Left ventricle myocardium superior (tissue), 1 donor: ENCODE measurements around the gene SPAG17. TPM values are rescaled to one million over a fixed set of nuclear protein-coding genes. Genes with fewer than 3 reads are reported as not detected.
A peak's percentile ranks its signal among the peaks of the same experiment; 100 is the strongest.

ENCODE experiments used
- ATAC-seq: fragments of 200-7000 bp; cut with Tn5 transposase; one replicate; pipeline ENCODE4 v1.9.1; 2020; ENCODE audit warnings: mild to moderate bottlenecking, moderate library complexity
- DNase-seq: peaks from one replicate; pipeline ENCODE4 v3.0.0-alpha.2; 2020
- intact Hi-C: fragments of 100-400 bp; cut with micrococcal nuclease; formaldehyde crosslinking; loops from one replicate; pipeline ENCODE4 v1.11.0; 2022
- long read RNA-seq: library from polyadenylated mRNA; unstranded; transcript quantifications from one replicate; pipeline ENCODE4 v2.0.0, GENCODE V29; 2021
- total RNA-seq: library from RNA; stranded (reverse); fragmentation: NEBNext Ultra II Directional; extraction: Animal tissue kit (Norgen Biotek cat#: 25700); gene quantifications from one replicate; pipeline ENCODE4 v1.2.1, GENCODE V29; 2021
- donor health status: DM: no; HTN: yes; CAD: no; lungs with severe emphysema.

Gene SPAG17
- not detected for total RNA-seq
- long read RNA-seq: 0 reads

GRCh38 chr1:118185084-118185832 is at the start of gene SPAG17:
Gene SPAG17, minus strand, starts transcription at chr1:118185228. Its CDS starts 71 bp downstream, at chr1:118185157.
- DNase-seq: peak; percentile 72
- intact Hi-C loops: no loop called here
- ATAC-seq: peak; percentile 85

- intact Hi-C loops: no loop called here
- DNase-seq: no peak
- ATAC-seq: no peak
Measured at GRCh38 chr1:118225471-118225870, 40.4 kb upstream of the SPAG17 start.

- ATAC-seq (peak; percentile 66), DNase-seq (peak; percentile 26)
- intact Hi-C loops: no loop called here
Measured at GRCh38 chr1:118223426-118223825, 38.4 kb upstream of the SPAG17 start.

GRCh38 chr1:118219438-118219837 is 34.4 kb upstream of the SPAG17 start:
- DNase-seq: no peak
- intact Hi-C loops: no loop called here
- ATAC-seq: no peak

DNA sequence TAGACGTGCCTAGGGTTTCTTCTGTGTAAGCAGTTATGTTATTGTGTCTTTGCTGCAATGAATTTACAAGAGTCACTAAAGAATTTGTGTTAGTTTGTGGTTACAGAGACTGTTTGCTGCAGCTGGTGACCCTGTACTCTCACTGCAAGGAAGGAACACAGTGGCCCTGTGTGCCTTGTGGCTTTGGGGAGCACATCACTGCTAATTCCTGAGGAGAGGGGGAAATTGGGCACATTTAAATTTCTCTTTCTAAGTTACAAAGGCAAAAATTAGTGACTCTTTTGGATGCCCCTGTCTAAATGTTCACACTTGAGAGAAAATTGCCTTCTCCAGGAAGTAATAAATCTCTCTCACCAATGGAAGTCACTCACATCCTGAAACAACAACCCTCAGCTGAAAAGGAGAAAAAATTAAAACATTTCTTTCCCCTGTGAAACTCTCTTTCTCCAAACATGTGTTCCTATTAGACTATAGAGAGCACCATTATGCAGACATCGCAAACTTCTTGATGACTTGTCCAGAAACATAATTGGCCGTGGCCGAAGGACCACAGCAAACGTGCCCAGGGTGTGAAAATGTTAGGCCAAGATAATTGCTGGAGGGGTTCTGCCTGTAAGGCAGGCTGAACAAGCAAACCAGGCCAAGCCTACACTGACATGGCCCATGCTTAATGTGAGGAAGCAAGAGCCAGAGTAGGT is 32.3 kb upstream of the SPAG17 start:
- intact Hi-C loops: no loop called here
- no peak for DNase-seq
- no peak for ATAC-seq

- no peak for ATAC-seq
- intact Hi-C loops: no loop called here
- DNase-seq: no peak
Measured at GRCh38 chr1:118214866-118215265, 29.8 kb upstream of the SPAG17 start.

GRCh38 chr1:118210723-118211110 is 25.7 kb upstream of the SPAG17 start:
- no peak for ATAC-seq
- no peak for DNase-seq
- intact Hi-C loops: no loop called here

DNA sequence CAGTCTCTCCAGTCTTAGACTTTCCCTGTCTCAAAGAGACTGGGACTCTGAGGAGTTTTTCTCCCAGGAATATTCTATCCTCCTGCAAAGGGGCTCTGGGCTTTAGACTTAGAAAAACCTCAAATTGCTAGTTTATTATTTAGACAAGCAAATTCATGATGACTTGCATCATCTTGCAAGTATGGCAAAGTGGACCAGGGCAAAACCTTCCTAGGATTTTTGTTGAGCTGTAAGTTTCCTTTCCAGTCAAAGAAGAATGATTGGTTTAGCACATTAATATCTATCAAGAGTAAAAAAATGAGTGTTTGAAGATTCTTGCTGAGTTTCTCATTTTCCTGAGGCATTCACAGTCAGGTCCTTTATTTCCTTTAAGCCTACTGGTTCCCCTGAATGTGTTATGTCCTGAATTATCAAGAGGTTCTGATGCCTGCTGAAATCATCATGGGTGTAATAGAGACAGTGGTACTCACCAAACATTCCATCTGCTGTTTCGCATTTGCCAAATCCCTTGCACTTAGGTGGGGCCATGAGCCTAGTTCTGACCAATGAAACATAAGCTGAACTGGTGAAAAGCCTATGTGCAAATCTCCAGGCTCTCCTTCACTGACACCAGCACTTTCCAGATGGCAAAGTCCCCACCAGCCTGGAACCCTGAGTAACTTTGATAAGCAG is 25.2 kb upstream of the SPAG17 start:
- intact Hi-C loops: no loop called here
- DNase-seq: no peak
- no peak for ATAC-seq

- DNase-seq (no peak), ATAC-seq (no peak)
- intact Hi-C loops: no loop called here
Measured at GRCh38 chr1:118209648-118210047, 24.6 kb upstream of the SPAG17 start.

DNA sequence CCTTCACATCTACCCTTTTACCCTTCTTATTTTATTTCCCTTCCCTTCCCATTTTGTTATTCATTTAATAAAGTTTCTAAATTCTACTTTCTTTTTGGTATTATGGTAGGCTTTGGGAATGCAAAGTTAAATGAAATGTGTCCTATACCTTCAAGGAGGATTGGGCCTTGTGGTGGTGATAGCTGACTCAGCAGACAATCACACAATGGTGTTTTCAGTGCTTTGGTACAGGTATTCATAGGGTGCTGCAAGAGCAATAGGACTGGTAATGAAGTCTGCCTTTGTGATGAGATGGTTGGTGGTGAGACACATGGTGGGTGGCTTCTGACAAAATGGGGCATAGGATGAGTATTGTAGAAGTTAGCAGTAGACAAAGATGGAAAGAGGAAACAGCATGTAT is 21.9 kb upstream of the SPAG17 start:
- intact Hi-C loops: no loop called here
- ATAC-seq: no peak
- no peak for DNase-seq

- no peak for ATAC-seq
- DNase-seq: no peak
- intact Hi-C loops: no loop called here
Measured at GRCh38 chr1:118204648-118205047, 19.6 kb upstream of the SPAG17 start.

- intact Hi-C loops: no loop called here
- no peak for ATAC-seq
Measured at GRCh38 chr1:118204105-118204504, 19.1 kb upstream of the SPAG17 start.

DNA sequence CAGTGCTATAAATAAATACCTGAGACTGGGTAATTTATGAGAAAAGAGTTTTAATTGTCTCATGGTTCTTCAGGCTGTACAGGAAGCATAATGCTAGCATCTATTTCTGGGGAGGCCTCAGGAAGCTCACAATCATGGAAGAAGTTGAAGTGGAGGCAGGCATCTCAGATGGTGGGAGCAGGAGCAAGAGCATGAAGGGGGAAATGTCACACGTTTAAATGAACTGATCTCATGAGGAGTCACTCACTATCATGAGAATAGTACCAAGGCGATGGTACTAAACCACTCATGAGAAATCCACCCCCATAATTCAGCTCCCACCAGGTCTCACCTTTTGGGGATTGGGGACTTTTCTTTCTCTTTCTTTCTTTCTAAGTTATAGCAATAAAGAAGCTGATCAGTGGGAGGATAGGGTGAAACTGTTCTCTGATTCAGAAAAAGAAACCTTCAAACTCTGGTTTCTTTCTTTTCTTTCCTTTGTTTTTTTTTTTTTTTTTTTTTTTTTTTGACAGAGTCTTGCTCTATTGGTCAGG is 17.1 kb upstream of the SPAG17 start:
- intact Hi-C loops: no loop called here
- DNase-seq (no peak), ATAC-seq (no peak)

More at GRCh38 chr1:118204105-118204504, 19.1 kb upstream of the SPAG17 start:
- DNase-seq: no peak

DNA sequence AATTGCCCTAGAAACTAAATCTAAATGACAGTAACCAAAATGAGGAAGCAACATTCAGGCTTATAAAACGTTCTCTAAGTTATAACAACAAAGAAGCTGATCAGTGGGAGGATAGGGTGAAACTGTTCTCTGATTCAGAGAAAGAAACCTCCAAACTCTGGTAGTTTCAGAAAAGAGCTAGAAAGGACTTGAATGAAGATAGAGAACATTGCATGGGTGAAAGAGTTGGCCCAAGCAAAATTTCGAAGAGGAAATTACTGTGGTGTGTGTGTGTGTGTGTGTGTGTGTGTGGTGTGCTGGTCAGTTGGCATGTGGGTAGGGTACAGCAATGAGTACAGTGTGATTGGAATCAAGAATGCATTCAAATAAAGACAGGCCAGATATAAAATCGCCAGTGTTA is 16.5 kb upstream of the SPAG17 start:
- intact Hi-C loops: no loop called here
- DNase-seq (no peak), ATAC-seq (no peak)

DNA sequence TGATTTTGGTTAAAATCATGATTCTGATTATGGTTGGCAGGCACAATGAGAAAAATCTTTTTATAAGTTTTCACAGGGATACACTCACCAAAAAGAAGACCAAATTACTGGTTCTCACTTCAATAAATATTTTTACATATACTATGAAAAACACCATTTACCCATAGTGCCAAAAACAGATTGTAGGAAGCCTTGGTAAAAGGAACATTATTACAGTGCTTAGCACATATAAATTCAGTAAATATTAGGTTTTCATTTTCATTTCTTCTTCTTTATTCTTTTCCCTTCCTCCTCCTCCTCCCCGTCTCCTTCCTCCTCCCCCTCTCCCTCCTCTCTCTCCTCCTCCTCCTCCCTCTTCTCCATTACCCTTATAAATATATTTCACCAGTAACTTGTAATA is 15.8 kb upstream of the SPAG17 start:
- intact Hi-C loops: no loop called here
- ATAC-seq: no peak
- no peak for DNase-seq

DNA sequence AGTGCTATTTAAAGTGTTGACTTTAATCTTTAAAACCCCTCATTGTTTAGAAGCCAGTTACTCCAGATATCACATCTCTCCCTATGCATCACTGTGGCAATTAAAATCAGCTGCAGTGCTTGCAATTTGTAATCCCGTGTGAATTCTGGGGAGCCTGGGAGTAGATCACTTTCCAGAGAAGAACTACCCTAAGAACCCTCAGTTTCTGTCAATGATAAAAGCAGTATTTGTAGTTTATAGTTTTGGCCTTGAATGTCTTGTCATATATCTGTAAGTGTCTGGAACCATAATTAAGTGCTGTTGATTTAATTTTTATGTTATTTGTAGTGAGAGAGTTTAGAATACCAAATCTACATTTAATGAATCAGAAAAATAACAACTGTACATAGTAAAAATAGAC is 5.5 kb upstream of the SPAG17 start:
- intact Hi-C loops: no loop called here
- DNase-seq: no peak
- ATAC-seq: no peak

DNA sequence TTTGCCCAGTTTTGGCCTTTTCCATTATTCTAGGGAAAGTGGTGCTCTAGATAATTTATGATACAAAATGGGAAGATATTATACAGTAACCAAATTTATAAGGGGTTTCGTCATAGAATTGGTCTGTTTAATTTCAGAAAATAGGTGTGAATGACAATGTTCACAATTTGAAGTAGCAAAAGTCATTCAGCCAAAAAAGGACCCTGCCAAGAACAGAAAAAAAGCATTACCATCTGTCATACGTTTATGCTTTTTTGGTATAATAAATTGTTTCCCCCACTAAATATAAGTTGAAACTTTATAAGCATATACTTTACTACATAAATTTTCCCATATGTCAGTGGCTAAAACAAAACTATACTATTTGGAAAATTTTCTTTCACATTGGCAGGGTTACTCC is 4.5 kb upstream of the SPAG17 start:
- DNase-seq (no peak), ATAC-seq (no peak)
- intact Hi-C loops: no loop called here

GRCh38 chr1:118188411-118188810 is 3.4 kb upstream of the SPAG17 start:
- ATAC-seq (no peak), DNase-seq (no peak)
- intact Hi-C loops: no loop called here

GRCh38 chr1:118186026-118186425 is 998 bp upstream of the SPAG17 start:
- ATAC-seq (no peak), DNase-seq (no peak)
- intact Hi-C loops: no loop called here

DNA sequence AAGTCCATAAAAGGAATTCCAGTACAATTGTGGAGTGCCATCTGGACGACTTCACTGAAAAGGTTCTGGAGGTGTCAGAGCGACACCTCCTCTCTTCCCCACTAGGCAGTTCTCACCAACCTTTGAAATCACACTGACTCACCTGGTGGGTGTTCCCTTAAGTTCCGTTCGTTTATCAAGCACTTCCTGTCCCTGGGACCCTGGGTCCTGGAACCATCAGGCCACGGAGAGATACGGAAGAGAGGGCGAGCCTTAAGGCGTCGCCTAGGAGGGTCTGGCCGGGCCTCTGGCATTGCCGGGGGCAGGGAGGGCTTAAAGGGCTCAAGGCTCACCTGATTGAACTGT is 317 bp downstream of the SPAG17 start:
- ATAC-seq: no peak
- no peak for DNase-seq
- intact Hi-C loops: no loop called here
